ENCODE results near the gene MTF1.

Gene MTF1

DNA sequence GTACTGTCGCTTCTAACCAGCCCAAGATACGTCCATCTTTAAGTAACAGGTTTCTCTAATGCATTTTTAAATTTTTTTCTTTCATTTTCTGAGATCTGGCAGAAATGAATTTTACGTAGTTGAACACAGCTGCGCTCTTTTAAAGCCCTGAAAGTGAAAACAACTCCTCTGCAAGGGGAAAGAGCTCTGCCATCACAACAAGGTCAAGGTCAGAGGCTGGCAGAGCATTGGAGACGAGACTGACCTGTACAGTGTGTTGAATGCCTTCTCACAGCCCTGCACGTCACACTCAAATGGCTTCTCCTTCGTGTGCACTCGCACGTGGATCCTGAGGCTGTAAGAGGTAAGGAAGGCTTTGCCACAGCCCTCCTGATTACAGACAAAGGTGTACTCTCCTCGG is 19.7 kb downstream of the MTF1 start:
- WGBS (ENCODE audit: insufficient coverage): 96% methylated on average over 10 of the region's 10 CpGs
- no peak overlapping the region for H3K4me3 ChIP-seq (ENCODE audit: control insufficient read depth in 1 of 7, extremely low read depth in 1 of 7, insufficient read depth in 4 of 7, low read depth in 2 of 7, low read length in 6 of 7)
- H3K36me3 ChIP-seq (ENCODE audit: control insufficient read depth in 4 of 4, insufficient read depth in 4 of 4, low read length in 3 of 4): peaks cover 9 to 56% (median 34%) of the 10 kb centered on the region in 4 experiments
- H3K9me3 ChIP-seq (ENCODE audit: control extremely low read depth in 1 of 5, control insufficient read depth in 4 of 5, insufficient read depth in 2 of 5, low read depth in 1 of 5, low read length in 4 of 5): no peaks in the 10 kb centered on the region
- no peak overlapping the region for H3K27ac ChIP-seq (ENCODE audit: insufficient read depth in 1 of 2, low read depth in 1 of 2, low read length in 2 of 2, poor library complexity in 1 of 2, severe bottlenecking in 2 of 2)
- H3K27me3 ChIP-seq (replicated peaks in 2 of 5; ENCODE audit: control insufficient read depth in 4 of 5, insufficient read depth in 5 of 5, low read length in 4 of 5): no peaks in the 10 kb centered on the region
- ChIA-PET POLR2A (no interaction called here), CTCF (interaction anchor here (0.7 to 3.5 kb wide), 3 partner anchors 11 to 20 kb away, joined by 3 to 10 read pairs (median 3); partner anchors contain the start of gene MTF1)
- DNase-seq: no peak
- peaks cover 0 to 4% (median 0%) of the 10 kb centered on the region in 4 experiments for H3K4me1 ChIP-seq (ENCODE audit: control extremely low read depth in 1 of 4, control insufficient read depth in 4 of 4, insufficient read depth in 4 of 4, low read length in 3 of 4)

DNA sequence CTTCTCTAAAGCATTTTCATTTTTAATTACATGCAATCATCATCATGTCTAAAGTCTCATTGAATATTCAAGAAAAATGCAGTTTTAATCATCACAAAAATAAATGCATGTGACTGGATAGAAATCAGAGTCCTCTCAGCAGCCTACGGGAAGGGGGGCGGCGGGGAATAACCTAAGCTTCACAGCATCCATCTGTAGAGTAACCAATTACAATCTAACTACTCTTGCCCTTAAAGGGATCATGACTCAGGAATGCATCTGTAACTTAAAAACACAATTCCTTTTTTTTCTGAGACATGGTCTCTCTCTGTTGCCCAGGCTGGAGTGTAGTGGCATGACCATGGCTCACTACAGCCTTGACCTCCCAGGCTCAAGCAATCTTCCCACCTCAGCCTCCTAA is 22.6 kb downstream of the MTF1 start:
- CTCF ChIA-PET: interaction anchor here (1.0 to 1.3 kb wide), 2 partner anchors 20 to 29 kb away, joined by 3 to 4 read pairs; partner anchors contain the start of genes C1orf122 and YRDC
- POLR2A ChIA-PET: no interaction called here

DNA sequence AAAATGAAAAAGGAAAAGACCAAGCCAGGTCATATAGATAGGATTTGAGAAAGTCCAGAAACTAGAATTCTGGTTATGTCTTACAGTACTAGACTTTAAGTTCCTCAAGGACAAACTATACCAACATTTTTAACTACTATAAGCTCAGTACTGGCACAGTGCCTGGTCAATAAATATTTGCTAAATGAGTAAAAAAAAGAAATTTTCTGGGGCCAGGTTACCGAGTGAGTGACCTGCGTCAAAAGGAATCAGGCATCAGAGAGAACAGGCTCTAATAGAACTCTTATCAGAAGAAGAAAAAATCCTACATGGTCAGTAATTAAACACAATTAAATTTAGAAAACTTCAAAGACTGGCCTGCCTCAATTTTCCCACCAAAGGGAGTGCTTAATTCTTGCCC is 27.6 kb downstream of the MTF1 start:
- Histone ChIP-seq H3K36me3 (ENCODE audit: control insufficient read depth in 4 of 4, insufficient read depth in 4 of 4, low read length in 3 of 4) (peaks cover 23 to 63% (median 36%) of the 10 kb centered on the region in 4 experiments), H3K4me3 (ENCODE audit: control insufficient read depth in 1 of 7, extremely low read depth in 1 of 7, insufficient read depth in 4 of 7, low read depth in 2 of 7, low read length in 6 of 7) (no peak overlapping the region), H3K4me1 (ENCODE audit: control extremely low read depth in 1 of 4, control insufficient read depth in 4 of 4, insufficient read depth in 4 of 4, low read length in 3 of 4) (no peaks in the 10 kb centered on the region), H3K9me3 (ENCODE audit: control extremely low read depth in 1 of 5, control insufficient read depth in 4 of 5, insufficient read depth in 2 of 5, low read depth in 1 of 5, low read length in 4 of 5) (no peaks in the 10 kb centered on the region), H3K27me3 (replicated peaks in 2 of 5; ENCODE audit: control insufficient read depth in 4 of 5, insufficient read depth in 5 of 5, low read length in 4 of 5) (no peaks in the 10 kb centered on the region), H3K27ac (ENCODE audit: insufficient read depth in 1 of 2, low read depth in 1 of 2, low read length in 2 of 2, poor library complexity in 1 of 2, severe bottlenecking in 2 of 2) (no peak overlapping the region)
- ChIA-PET POLR2A (no interaction called here), CTCF (interaction anchor here (1.5 to 1.6 kb wide), 2 partner anchors 9 to 28 kb away, joined by 3 to 4 read pairs; no protein-coding TSS in a partner anchor)
- WGBS (ENCODE audit: insufficient coverage): no CpG with 5 or more reads among the region's 2 CpGs
- DNase-seq: no peak

More for the DNA sequence above, 22.6 kb downstream of the MTF1 start:
- Histone ChIP-seq H3K36me3 (ENCODE audit: control insufficient read depth in 4 of 4, insufficient read depth in 4 of 4, low read length in 3 of 4) (peaks cover 16 to 71% (median 48%) of the 10 kb centered on the region in 4 experiments), H3K9me3 (ENCODE audit: control extremely low read depth in 1 of 5, control insufficient read depth in 4 of 5, insufficient read depth in 2 of 5, low read depth in 1 of 5, low read length in 4 of 5) (no peaks in the 10 kb centered on the region), H3K4me1 (ENCODE audit: control extremely low read depth in 1 of 4, control insufficient read depth in 4 of 4, insufficient read depth in 4 of 4, low read length in 3 of 4) (no peaks in the 10 kb centered on the region), H3K27me3 (replicated peaks in 2 of 5; ENCODE audit: control insufficient read depth in 4 of 5, insufficient read depth in 5 of 5, low read length in 4 of 5) (no peaks in the 10 kb centered on the region), H3K27ac (ENCODE audit: insufficient read depth in 1 of 2, low read depth in 1 of 2, low read length in 2 of 2, poor library complexity in 1 of 2, severe bottlenecking in 2 of 2) (no peak overlapping the region), H3K4me3 (ENCODE audit: control insufficient read depth in 1 of 7, extremely low read depth in 1 of 7, insufficient read depth in 4 of 7, low read depth in 2 of 7, low read length in 6 of 7) (no peak overlapping the region)
- no peak for DNase-seq
- 0% methylated on average over 1 of the region's 3 CpGs for WGBS (ENCODE audit: insufficient coverage)

DNA sequence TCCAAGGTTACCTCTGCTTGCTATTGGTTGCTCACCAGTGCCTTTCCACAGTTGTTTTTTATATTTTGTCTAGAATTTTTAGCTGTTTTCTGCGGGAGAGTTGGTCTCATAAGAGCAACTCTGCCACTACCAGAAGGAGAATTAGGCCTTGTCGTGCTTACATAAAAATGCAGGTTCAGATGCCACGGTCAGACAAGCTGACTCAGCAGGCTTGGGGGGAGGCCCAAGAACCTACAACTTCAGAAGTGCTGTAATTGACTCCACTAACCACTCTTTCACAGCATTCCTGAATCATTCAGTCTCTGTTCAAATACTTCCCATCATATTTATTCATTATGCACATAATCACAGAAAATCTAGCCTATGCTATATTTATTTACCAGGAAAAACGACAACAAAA is 28.3 kb downstream of the MTF1 start:
- Histone ChIP-seq H3K9me3 (ENCODE audit: control extremely low read depth in 1 of 5, control insufficient read depth in 4 of 5, insufficient read depth in 2 of 5, low read depth in 1 of 5, low read length in 4 of 5) (no peaks in the 10 kb centered on the region), H3K36me3 (ENCODE audit: control insufficient read depth in 4 of 4, insufficient read depth in 4 of 4, low read length in 3 of 4) (peaks cover 23 to 63% (median 40%) of the 10 kb centered on the region in 4 experiments), H3K4me1 (ENCODE audit: control extremely low read depth in 1 of 4, control insufficient read depth in 4 of 4, insufficient read depth in 4 of 4, low read length in 3 of 4) (no peaks in the 10 kb centered on the region), H3K4me3 (ENCODE audit: control insufficient read depth in 1 of 7, extremely low read depth in 1 of 7, insufficient read depth in 4 of 7, low read depth in 2 of 7, low read length in 6 of 7) (no peak overlapping the region), H3K27ac (ENCODE audit: insufficient read depth in 1 of 2, low read depth in 1 of 2, low read length in 2 of 2, poor library complexity in 1 of 2, severe bottlenecking in 2 of 2) (no peak overlapping the region), H3K27me3 (replicated peaks in 2 of 5; ENCODE audit: control insufficient read depth in 4 of 5, insufficient read depth in 5 of 5, low read length in 4 of 5) (no peaks in the 10 kb centered on the region)
- no peak for DNase-seq
- 100% methylated on average over 4 of the region's 4 CpGs for WGBS (ENCODE audit: insufficient coverage)
- ChIA-PET POLR2A (no interaction called here), CTCF (interaction anchor here (1.5 to 1.6 kb wide), 2 partner anchors 8 to 29 kb away, joined by 3 to 4 read pairs; no protein-coding TSS in a partner anchor)

DNA sequence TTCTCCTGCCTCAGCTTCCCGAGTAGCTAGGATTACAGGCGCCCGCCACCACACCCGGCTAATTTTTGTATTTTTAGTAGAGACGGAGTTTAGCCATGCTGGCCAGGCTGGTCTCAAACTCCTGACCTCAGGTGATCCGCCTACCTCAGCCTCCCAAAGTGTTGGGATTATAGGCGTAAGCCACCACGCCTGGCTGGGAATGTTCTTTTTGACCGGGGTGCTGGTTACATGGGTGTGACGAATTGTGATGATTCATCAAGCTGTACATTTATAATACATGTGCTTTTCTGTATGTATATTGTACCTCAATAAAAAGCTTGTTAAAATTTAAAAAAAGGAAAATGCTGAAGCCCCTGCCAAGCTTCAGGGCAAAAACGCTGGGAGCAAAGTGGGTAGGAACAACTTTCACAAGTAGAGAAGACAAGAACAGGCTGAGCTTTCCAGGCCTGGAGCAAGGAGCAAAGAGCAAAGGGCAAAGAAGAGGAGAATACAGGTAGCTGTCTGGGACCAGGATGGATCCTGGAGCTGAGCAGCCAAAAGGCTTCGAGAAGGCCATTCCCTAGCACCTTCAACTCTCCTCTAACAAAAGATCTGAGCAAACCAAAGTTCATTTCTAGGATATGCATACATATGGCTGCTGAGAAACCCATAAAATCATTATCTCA is 30.9 kb downstream of the MTF1 start:
- 81% methylated on average over 6 of the region's 12 CpGs for WGBS (ENCODE audit: insufficient coverage)
- ChIA-PET POLR2A (interaction anchor here (0.6 kb wide), 2 partner anchors 522 to 1505 kb away, joined by 3 read pairs; no protein-coding TSS in a partner anchor), CTCF (interaction anchor here (1.1 to 1.6 kb wide), 2 partner anchors 9 to 16 kb away, joined by 3 read pairs; no protein-coding TSS in a partner anchor)
- no peak for DNase-seq
- H3K9me3 ChIP-seq (ENCODE audit: control extremely low read depth in 1 of 5, control insufficient read depth in 4 of 5, insufficient read depth in 2 of 5, low read depth in 1 of 5, low read length in 4 of 5): no peaks in the 10 kb centered on the region
- no peaks in the 10 kb centered on the region for H3K27me3 ChIP-seq (replicated peaks in 2 of 5; ENCODE audit: control insufficient read depth in 4 of 5, insufficient read depth in 5 of 5, low read length in 4 of 5)
- H3K36me3 ChIP-seq (ENCODE audit: control insufficient read depth in 4 of 4, insufficient read depth in 4 of 4, low read length in 3 of 4): peaks cover 15 to 48% (median 30%) of the 10 kb centered on the region in 4 experiments
- H3K4me1 ChIP-seq (ENCODE audit: control extremely low read depth in 1 of 4, control insufficient read depth in 4 of 4, insufficient read depth in 4 of 4, low read length in 3 of 4): no peaks in the 10 kb centered on the region
- H3K4me3 ChIP-seq (ENCODE audit: control insufficient read depth in 1 of 7, extremely low read depth in 1 of 7, insufficient read depth in 4 of 7, low read depth in 2 of 7, low read length in 6 of 7): no peak overlapping the region
- H3K27ac ChIP-seq (ENCODE audit: insufficient read depth in 1 of 2, low read depth in 1 of 2, low read length in 2 of 2, poor library complexity in 1 of 2, severe bottlenecking in 2 of 2): no peak overlapping the region

DNA sequence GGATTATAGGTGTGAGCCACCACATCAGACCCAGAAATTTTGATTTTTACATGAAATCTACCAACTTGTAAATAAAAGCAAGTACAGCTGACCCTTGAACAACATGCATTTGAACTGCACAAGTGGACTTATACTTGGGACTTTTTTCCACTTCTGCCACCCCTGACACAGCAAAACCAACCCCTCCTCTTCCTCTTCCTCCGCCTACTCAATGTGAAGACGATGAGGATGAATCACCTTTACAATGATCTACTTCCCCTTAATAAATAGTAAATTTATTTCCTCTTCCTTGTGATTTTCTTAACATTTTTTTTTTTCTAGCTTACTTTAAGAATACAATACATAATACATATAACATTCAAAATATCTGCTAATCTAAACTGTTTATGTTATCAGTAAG is 33.9 kb downstream of the MTF1 start:
- POLR2A ChIA-PET: no interaction called here
- H3K4me3 ChIP-seq (ENCODE audit: control insufficient read depth in 1 of 7, extremely low read depth in 1 of 7, insufficient read depth in 4 of 7, low read depth in 2 of 7, low read length in 6 of 7): no peak overlapping the region

DNA sequence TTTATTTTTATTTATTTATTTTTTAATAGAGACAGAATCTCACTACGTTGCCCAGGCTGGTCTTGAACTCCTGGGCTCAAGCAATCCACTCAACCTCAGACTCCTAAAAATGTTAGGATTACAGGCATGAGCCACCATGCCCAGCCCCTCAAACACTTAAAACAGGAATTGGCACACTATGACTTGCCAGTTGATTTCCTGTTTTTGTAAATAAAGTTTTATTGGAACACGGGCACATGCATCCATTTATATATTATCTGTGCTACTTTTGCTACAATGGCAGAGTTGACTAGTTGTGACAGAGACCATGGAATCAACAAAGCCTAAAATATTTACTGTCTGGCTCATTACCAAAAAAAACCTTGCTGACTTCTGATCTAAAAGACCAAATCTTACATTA is 35.4 kb downstream of the MTF1 start:
- Histone ChIP-seq H3K27me3 (replicated peaks in 2 of 5; ENCODE audit: control insufficient read depth in 4 of 5, insufficient read depth in 5 of 5, low read length in 4 of 5) (no peaks in the 10 kb centered on the region), H3K27ac (ENCODE audit: insufficient read depth in 1 of 2, low read depth in 1 of 2, low read length in 2 of 2, poor library complexity in 1 of 2, severe bottlenecking in 2 of 2) (no peak overlapping the region), H3K4me3 (ENCODE audit: control insufficient read depth in 1 of 7, extremely low read depth in 1 of 7, insufficient read depth in 4 of 7, low read depth in 2 of 7, low read length in 6 of 7) (no peak overlapping the region), H3K9me3 (ENCODE audit: control extremely low read depth in 1 of 5, control insufficient read depth in 4 of 5, insufficient read depth in 2 of 5, low read depth in 1 of 5, low read length in 4 of 5) (no peaks in the 10 kb centered on the region), H3K4me1 (ENCODE audit: control extremely low read depth in 1 of 4, control insufficient read depth in 4 of 4, insufficient read depth in 4 of 4, low read length in 3 of 4) (no peaks in the 10 kb centered on the region), H3K36me3 (ENCODE audit: control insufficient read depth in 4 of 4, insufficient read depth in 4 of 4, low read length in 3 of 4) (peaks cover 4 to 53% (median 44%) of the 10 kb centered on the region in 4 experiments)
- DNase-seq: no peak
- ChIA-PET POLR2A (no interaction called here), CTCF (no interaction called here)
- WGBS (ENCODE audit: insufficient coverage): no CpG with 5 or more reads among the region's 2 CpGs

More for the DNA sequence above, 33.9 kb downstream of the MTF1 start:
- DNase-seq: peak in 1 of 3 donors; percentile 9
- Histone ChIP-seq H3K4me1 (ENCODE audit: control extremely low read depth in 1 of 4, control insufficient read depth in 4 of 4, insufficient read depth in 4 of 4, low read length in 3 of 4) (no peaks in the 10 kb centered on the region), H3K36me3 (ENCODE audit: control insufficient read depth in 4 of 4, insufficient read depth in 4 of 4, low read length in 3 of 4) (peaks cover 6 to 49% (median 41%) of the 10 kb centered on the region in 4 experiments), H3K27ac (ENCODE audit: insufficient read depth in 1 of 2, low read depth in 1 of 2, low read length in 2 of 2, poor library complexity in 1 of 2, severe bottlenecking in 2 of 2) (no peak overlapping the region), H3K9me3 (ENCODE audit: control extremely low read depth in 1 of 5, control insufficient read depth in 4 of 5, insufficient read depth in 2 of 5, low read depth in 1 of 5, low read length in 4 of 5) (no peaks in the 10 kb centered on the region), H3K27me3 (replicated peaks in 2 of 5; ENCODE audit: control insufficient read depth in 4 of 5, insufficient read depth in 5 of 5, low read length in 4 of 5) (no peaks in the 10 kb centered on the region)
- CTCF ChIA-PET: no interaction called here
- no CpG with 5 or more reads among the region's 2 CpGs for WGBS (ENCODE audit: insufficient coverage)

Data from common myeloid progenitor, CD34-positive (primary cell).